Activated CD4-positive, alpha-beta T cell treated with anti-CD3 and anti-CD28 coated beads, Interleukin-2, amount 10 ng/mL, durations not matched to agents 24 days and 14 days (primary cell): ENCODE data around the gene TNKS1BP1. TPM values are rescaled to one million over a fixed set of nuclear protein-coding genes. Genes with fewer than 3 reads are reported as not detected.
A peak's percentile ranks its signal among the peaks of the same experiment; 100 is the strongest.
"Not testable (repeated sequence)": the region's sequence is repeated elsewhere in the genome, so short reads cannot be mapped to it uniquely, and the experiment has no call there.

Experiments used
- DNase-seq: peaks from one replicate; pipeline ENCODE4 v3.0.0; 2022
- H3K27ac Mint-ChIP-seq: one replicate; pipeline ENCODE4 v1.8.0; 2022; ENCODE audit warnings: mild to moderate bottlenecking, mixed read lengths
- H3K27me3 Mint-ChIP-seq: one replicate; pipeline ENCODE4 v1.8.0; 2022; ENCODE audit warnings: mixed read lengths
- H3K36me3 Mint-ChIP-seq: one replicate; pipeline ENCODE4 v1.8.0; 2022; ENCODE audit warnings: low read depth, mild to moderate bottlenecking, mixed read lengths
- H3K4me1 Mint-ChIP-seq: one replicate; pipeline ENCODE4 v1.8.0; 2021; ENCODE audit warnings: mixed read lengths
- H3K4me3 Mint-ChIP-seq: one replicate; pipeline ENCODE4 v1.8.0; 2022; ENCODE audit warnings: mild to moderate bottlenecking, moderate library complexity, mixed read lengths
- H3K9me3 Mint-ChIP-seq: one replicate; pipeline ENCODE4 v1.8.0; 2021; ENCODE audit warnings: mixed read lengths
- intact Hi-C: fragments of 100-400 bp; cut with micrococcal nuclease; formaldehyde crosslinking; loops from one replicate; pipeline ENCODE4 v1.15.1; 2023
- total RNA-seq: library from RNA; stranded (reverse); gene quantifications from 2 replicates; pipeline ENCODE4 v1.2.3, GENCODE V29; 2022

TNKS1BP1 gene
- total RNA-seq, 1 donor from 2014 or later = 24.2 TPM

- H3K36me3 Mint-ChIP-seq = peaks cover 2% of the 10 kb centered on the region
- no peak for DNase-seq
- intact Hi-C loops = loop anchor here (1.0 kb wide), 1 partner anchor 136 kb away; no protein-coding TSS in a partner anchor
- H3K27me3 Mint-ChIP-seq = peaks cover 17% of the 10 kb centered on the region
- no peak overlapping the region for H3K27ac Mint-ChIP-seq
- no peak overlapping the region for H3K4me3 Mint-ChIP-seq
- no peaks in the 10 kb centered on the region for H3K9me3 Mint-ChIP-seq
- H3K4me1 Mint-ChIP-seq = peaks cover 7% of the 10 kb centered on the region
Observed at GRCh38 chr11:57347336-57347735, 22.6 kb upstream of the TNKS1BP1 start.

DNA sequence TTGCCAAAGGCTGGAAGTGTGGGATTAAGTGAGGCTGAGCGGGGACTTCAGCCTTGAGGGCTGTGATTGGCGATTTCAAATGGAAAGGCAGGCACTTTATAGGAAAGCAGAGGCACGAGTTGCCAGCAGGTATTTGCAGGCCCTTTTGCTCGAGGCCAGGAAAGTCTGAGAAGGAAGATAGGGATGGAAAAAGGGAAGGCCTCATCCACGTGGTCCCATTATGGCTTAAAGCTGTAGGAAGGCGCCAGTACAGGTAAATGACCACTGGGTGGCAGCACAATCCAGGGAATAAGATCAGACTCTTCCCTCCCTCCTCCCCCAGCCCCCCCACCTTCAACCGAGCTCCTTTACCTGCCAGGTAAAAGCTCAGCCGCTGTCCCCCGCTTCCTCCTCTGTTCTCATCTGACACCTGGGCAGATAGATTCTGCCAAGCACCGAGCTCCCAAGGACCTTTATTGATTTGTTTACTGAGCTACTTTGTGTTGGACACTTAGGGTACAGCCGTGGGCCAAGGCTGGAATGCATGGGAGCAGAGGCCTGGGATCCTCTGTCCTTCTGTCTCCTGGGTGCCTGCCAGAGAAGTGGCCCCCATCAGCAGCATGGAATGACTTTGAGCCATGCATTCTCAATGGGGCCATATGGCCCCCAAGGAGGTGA, 20.9 kb upstream of the TNKS1BP1 start:
- Mint-ChIP-seq H3K4me1 (peaks cover 7% of the 10 kb centered on the region), H3K9me3 (no peaks in the 10 kb centered on the region), H3K27ac (no peak overlapping the region), H3K36me3 (no peaks in the 10 kb centered on the region), H3K27me3 (peaks cover 16% of the 10 kb centered on the region), H3K4me3 (no peak overlapping the region)
- DNase-seq = peak; percentile 89
- intact Hi-C loops = loop anchor here (1.0 to 2.0 kb wide), 4 partner anchors 112 to 296 kb away; no protein-coding TSS in a partner anchor

DNA sequence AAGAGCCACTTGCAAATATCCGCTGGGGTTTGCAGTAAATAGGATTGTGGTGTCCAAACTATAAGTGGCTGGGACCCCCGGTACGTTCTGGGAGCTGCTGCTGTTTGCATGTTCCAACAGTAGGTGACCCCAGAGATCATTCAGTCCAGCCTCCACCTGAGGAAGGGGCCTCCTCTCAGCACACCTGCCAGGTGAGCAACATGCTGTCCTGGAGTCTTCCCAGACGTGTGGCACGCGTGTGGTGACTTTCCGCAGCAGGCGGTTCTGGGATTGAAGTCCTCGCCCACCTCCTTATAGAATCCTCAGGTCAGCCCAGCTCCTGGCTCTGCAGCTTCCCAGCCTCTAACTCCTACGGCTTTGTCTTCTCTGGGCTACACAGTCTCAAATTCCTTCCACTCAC, 20.1 kb upstream of the TNKS1BP1 start:
- DNase-seq = no peak
- H3K27ac Mint-ChIP-seq = no peak overlapping the region
- intact Hi-C loops = loop anchor here (1.0 to 2.0 kb wide), 4 partner anchors 112 to 296 kb away; no protein-coding TSS in a partner anchor
- H3K36me3 Mint-ChIP-seq = no peaks in the 10 kb centered on the region
- H3K4me1 Mint-ChIP-seq = peaks cover 5% of the 10 kb centered on the region
- peaks cover 14% of the 10 kb centered on the region for H3K27me3 Mint-ChIP-seq
- H3K4me3 Mint-ChIP-seq = no peak overlapping the region
- no peaks in the 10 kb centered on the region for H3K9me3 Mint-ChIP-seq

DNA sequence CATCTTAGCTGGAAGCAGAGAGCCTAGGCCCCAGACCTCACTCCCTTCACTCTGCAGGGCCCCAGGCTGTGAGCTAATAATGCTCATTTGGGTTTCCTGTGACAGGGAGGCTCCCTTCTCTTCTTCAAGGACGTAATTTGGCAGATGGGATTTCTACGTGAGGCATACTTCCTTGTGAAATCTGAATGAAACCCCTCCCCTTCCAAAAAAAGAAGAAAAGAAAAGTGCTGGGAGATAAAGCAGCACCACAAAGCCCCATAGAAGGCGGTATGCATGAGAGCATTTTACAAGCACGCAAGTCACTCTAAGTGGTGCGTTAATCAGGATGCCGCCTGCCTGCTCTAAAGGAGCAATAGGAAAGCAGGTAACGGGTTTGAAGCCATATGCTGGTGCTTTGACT, 19.1 kb upstream of the TNKS1BP1 start:
- H3K9me3 Mint-ChIP-seq = no peaks in the 10 kb centered on the region
- H3K27ac Mint-ChIP-seq = no peak overlapping the region
- no peaks in the 10 kb centered on the region for H3K36me3 Mint-ChIP-seq
- intact Hi-C loops = loop anchor here (2.0 kb wide), 1 partner anchor 137 kb away; no protein-coding TSS in a partner anchor
- no peak overlapping the region for H3K4me3 Mint-ChIP-seq
- H3K4me1 Mint-ChIP-seq = peaks cover 3% of the 10 kb centered on the region
- DNase-seq = no peak
- peaks cover 12% of the 10 kb centered on the region for H3K27me3 Mint-ChIP-seq

DNA sequence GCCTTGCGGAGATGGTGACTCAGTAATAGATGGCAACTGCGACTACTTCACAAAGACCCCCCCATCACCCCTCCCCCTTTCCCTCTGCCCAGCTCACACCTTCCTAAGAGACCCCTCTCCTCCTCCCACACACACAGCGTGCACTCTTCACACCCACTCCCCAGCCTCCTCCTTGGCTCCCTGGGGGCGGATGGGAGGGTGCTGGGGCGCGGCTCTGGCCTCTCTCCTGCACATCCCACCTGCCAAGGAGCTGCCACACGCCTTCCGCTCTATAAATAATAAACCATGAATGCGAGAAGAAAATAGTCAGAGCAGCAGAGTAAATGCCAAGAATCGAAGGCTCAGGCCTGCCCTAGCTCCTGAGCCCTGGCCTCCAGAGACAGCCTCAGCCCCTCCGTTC, 17.9 kb upstream of the TNKS1BP1 start:
- Mint-ChIP-seq H3K4me3 (no peak overlapping the region), H3K9me3 (no peaks in the 10 kb centered on the region), H3K4me1 (peaks cover 3% of the 10 kb centered on the region), H3K36me3 (no peaks in the 10 kb centered on the region), H3K27ac (no peak overlapping the region), H3K27me3 (peaks cover 9% of the 10 kb centered on the region)
- DNase-seq = no peak
- intact Hi-C loops = no loop called here

DNA sequence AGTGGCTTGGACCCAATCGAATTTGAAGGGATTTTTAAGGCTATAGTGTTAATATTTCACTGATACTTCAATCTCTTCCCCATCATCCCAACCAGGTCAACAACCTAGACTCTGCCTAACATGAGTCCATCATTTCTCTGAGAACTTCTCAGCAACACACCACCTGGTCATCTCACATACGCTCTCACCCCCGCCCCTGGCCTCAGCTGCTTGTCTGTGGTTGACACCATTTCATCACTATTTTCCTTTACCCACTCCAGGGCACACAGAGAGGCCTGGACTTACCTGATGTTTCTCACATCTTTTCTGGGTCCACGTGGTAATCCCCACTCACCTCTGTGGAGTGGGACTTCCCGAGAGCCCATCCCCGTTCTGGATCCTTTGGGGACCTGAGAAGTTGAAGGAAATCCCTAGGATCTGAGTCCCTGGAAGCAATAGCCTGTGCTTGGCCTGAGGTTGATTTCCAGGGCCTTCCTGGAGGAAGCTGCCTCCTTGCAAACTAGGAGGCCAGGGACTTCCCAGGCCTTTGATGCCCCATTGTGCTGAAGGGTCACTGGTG, 16.6 kb upstream of the TNKS1BP1 start:
- intact Hi-C loops = no loop called here
- H3K9me3 Mint-ChIP-seq = no peaks in the 10 kb centered on the region
- H3K27me3 Mint-ChIP-seq = peaks cover 3% of the 10 kb centered on the region
- H3K4me1 Mint-ChIP-seq = peaks cover 5% of the 10 kb centered on the region
- no peak overlapping the region for H3K4me3 Mint-ChIP-seq
- no peaks in the 10 kb centered on the region for H3K36me3 Mint-ChIP-seq
- H3K27ac Mint-ChIP-seq = no peak overlapping the region
- DNase-seq = no peak

GRCh38 chr11:57340039-57340615, 15.4 kb upstream of the TNKS1BP1 start:
- no peak overlapping the region for H3K4me3 Mint-ChIP-seq
- no peak overlapping the region for H3K27ac Mint-ChIP-seq
- intact Hi-C loops = no loop called here
- H3K36me3 Mint-ChIP-seq = no peaks in the 10 kb centered on the region
- no peak for DNase-seq
- no peaks in the 10 kb centered on the region for H3K9me3 Mint-ChIP-seq
- H3K4me1 Mint-ChIP-seq = peaks cover 8% of the 10 kb centered on the region
- H3K27me3 Mint-ChIP-seq = peaks cover 3% of the 10 kb centered on the region

DNA sequence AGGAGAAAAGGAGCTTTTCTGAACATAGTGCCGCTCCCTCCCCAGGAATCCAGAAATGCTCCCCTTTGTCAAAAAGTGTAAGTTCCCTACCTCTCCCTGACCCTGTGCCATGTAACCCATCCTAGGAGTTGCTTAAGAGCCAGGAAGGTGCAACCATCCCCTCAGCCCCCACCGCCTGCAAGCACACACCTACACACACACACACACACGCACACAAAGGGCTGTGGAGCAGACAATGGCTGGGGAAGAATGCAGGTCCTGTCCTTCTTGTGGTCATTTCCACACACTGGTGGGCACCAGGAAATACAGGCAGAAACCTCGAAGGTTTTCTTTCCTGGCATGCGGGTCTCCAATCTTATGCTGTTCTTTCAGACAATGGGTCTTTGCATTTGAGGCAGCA, 14.6 kb upstream of the TNKS1BP1 start:
- H3K27ac Mint-ChIP-seq = no peak overlapping the region
- peaks cover 7% of the 10 kb centered on the region for H3K36me3 Mint-ChIP-seq
- H3K4me3 Mint-ChIP-seq = no peak overlapping the region
- DNase-seq = no peak
- intact Hi-C loops = loop anchor here (5.0 to 10.0 kb wide), 5 partner anchors 68 to 1238 kb away; partner anchors contain the start of genes LPXN, SELENOH, YPEL4 and ZDHHC5
- peaks cover 15% of the 10 kb centered on the region for H3K4me1 Mint-ChIP-seq
- peaks cover 3% of the 10 kb centered on the region for H3K27me3 Mint-ChIP-seq
- H3K9me3 Mint-ChIP-seq = no peaks in the 10 kb centered on the region

DNA sequence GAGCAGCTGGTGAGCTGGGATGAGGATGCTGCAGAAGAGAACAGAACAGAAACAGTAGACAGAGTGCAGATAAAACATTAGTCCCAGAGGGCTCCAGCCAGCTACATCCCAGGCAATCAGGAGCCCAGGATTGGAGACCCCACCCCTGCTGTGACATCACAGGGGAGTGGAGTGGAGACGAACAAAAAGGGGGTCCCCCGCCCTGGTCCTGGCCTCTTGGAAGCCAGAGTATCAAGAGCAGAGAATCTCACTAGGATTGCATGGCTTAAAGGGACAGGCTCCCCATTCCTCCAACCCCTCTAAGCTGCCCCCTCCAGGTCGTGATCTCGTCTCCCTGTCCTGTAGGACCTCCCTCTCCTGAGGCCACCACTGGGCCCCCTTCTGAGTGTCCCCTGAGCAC, 13.4 kb upstream of the TNKS1BP1 start, which contains the start of gene P2RX3:
P2RX3 (plus strand) TSS at position 211 of the 400 bp plus-strand sequence. CDS start 199 bp downstream, outside the sequence.
- no peaks in the 10 kb centered on the region for H3K9me3 Mint-ChIP-seq
- H3K27me3 Mint-ChIP-seq = peaks cover 3% of the 10 kb centered on the region
- no peak within 1 kb of the TSS for H3K27ac Mint-ChIP-seq
- H3K36me3 Mint-ChIP-seq = peaks cover 17% of the 10 kb centered on the region
- H3K4me1 Mint-ChIP-seq = peaks cover 27% of the 10 kb centered on the region
- DNase-seq = no peak
- intact Hi-C loops = loop anchor here (5.0 to 10.0 kb wide), 5 partner anchors 69 to 1239 kb away; partner anchors contain the start of genes LPXN, SELENOH, YPEL4 and ZDHHC5
- no peak within 1 kb of the TSS for H3K4me3 Mint-ChIP-seq

GRCh38 chr11:57336856-57337255, 12.1 kb upstream of the TNKS1BP1 start:
- Mint-ChIP-seq H3K36me3 (peaks cover 28% of the 10 kb centered on the region), H3K4me3 (peak overlapping the region; percentile 93), H3K4me1 (peaks cover 32% of the 10 kb centered on the region)
- H3K27me3 Mint-ChIP-seq, H3K9me3 Mint-ChIP-seq, DNase-seq, H3K27ac Mint-ChIP-seq: not testable (repeated sequence)
- intact Hi-C loops = loop anchor here (5.0 to 10.0 kb wide), 5 partner anchors 70 to 1240 kb away; partner anchors contain the start of genes LPXN, SELENOH, YPEL4 and ZDHHC5

GRCh38 chr11:57336111-57336666, 11.4 kb upstream of the TNKS1BP1 start:
- Mint-ChIP-seq H3K36me3 (peaks cover 35% of the 10 kb centered on the region), H3K9me3 (no peaks in the 10 kb centered on the region), H3K4me1 (peaks cover 32% of the 10 kb centered on the region), H3K27me3 (no peaks in the 10 kb centered on the region), H3K4me3 (peak overlapping the region; percentile 93), H3K27ac (peak overlapping the region; percentile 99)
- no peak for DNase-seq
- intact Hi-C loops = loop anchor here (5.0 to 10.0 kb wide), 5 partner anchors 71 to 1241 kb away; partner anchors contain the start of genes LPXN, SELENOH, YPEL4 and ZDHHC5

GRCh38 chr11:57335343-57336110, 10.8 kb upstream of the TNKS1BP1 start, which contains the start of gene SSRP1:
TSS of gene SSRP1 (minus strand) at chr11:57335892. CDS start at chr11:57335121, 771 bp downstream.
- H3K4me1 Mint-ChIP-seq = peaks cover 35% of the 10 kb centered on the region
- H3K4me3 Mint-ChIP-seq = peak within 1 kb of the TSS; percentile 93
- H3K36me3 Mint-ChIP-seq = peaks cover 41% of the 10 kb centered on the region
- H3K9me3 Mint-ChIP-seq = no peaks in the 10 kb centered on the region
- intact Hi-C loops = loop anchor here (1.0 to 10.0 kb wide), 9 partner anchors 10 to 1242 kb away; partner anchors contain the start of genes LPXN, SELENOH, YPEL4 and ZDHHC5
- no peaks in the 10 kb centered on the region for H3K27me3 Mint-ChIP-seq
- H3K27ac Mint-ChIP-seq = peak within 1 kb of the TSS; percentile 99
- DNase-seq = peak; percentile 95

DNA sequence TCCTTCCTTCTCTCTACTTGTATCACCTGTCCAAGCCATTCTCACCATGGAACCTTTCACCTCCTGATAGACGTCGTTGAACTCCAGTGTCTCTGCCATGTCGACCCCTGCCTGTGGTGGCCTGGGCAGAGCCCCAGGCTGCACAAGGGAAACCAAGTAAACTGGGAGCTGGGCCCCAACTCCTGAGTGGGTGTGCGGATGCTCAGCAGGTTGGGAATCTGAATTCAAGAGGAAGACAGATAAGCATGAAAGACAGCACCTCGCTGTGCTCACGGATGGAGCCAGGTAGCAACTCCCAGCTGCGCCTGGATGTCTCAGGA, 10.2 kb upstream of the TNKS1BP1 start:
- Mint-ChIP-seq H3K27me3 (no peaks in the 10 kb centered on the region), H3K9me3 (no peaks in the 10 kb centered on the region), H3K4me1 (peaks cover 38% of the 10 kb centered on the region), H3K4me3 (peak overlapping the region; percentile 93), H3K27ac (peak overlapping the region; percentile 93), H3K36me3 (peaks cover 46% of the 10 kb centered on the region)
- intact Hi-C loops = loop anchor here (1.0 to 10.0 kb wide), 9 partner anchors 10 to 1242 kb away; partner anchors contain the start of genes LPXN, SELENOH, YPEL4 and ZDHHC5
- DNase-seq = peak; percentile 64
